HEK293 (cell line): ENCODE data around the gene ERBIN.

Experiments used
- CTCF ChIA-PET: fragments of 350-600 bp; formaldehyde crosslinking; extraction: SDS; loops from one replicate; lab custom pipeline; 2021; ENCODE audit warnings: antibody characterized with exemption; lab: Yijun Ruan, JAX
- POLR2A ChIA-PET: fragments of 300-600 bp; formaldehyde crosslinking; extraction: SDS; loops from one replicate; lab custom pipeline; 2020; ENCODE audit warnings: antibody characterized with exemption, inconsistent platforms; lab: Yijun Ruan, JAX
- H3K27ac ChIP-seq: fragments of 200-500 bp; sonication (Bioruptor generic); 2 replicates; pipeline ENCODE4 v1.5.1; 2014; ENCODE audit warnings: low read depth, low read length, control low read depth, inconsistent platforms; ENCODE audit errors: extremely low read depth
- H3K36me3 ChIP-seq, 2 experiments: fragments of 200-500 bp in 1 of 2; sonication (Bioruptor generic) in 1 of 2; 1 replicate in 1 of 2; 2 replicates in 1 of 2; pipeline ENCODE4 v1.5.1; 2014 to 2017; ENCODE audit warnings: inconsistent platforms in 2 of 2, low read length in 2 of 2; ENCODE audit not compliant: control insufficient read depth in 2 of 2, insufficient read depth in 1 of 2
- H3K4me1 ChIP-seq: fragments of 200-500 bp; sonication (Bioruptor generic); 2 replicates; pipeline ENCODE4 v1.5.1; 2014; ENCODE audit warnings: mild to moderate bottlenecking, low read length, inconsistent platforms; ENCODE audit not compliant: control insufficient read depth, insufficient read depth
- H3K4me3 ChIP-seq: 2 replicates; pipeline ENCODE4 v1.5.1; 2011; ENCODE audit warnings: low read depth, mild to moderate bottlenecking, control low read depth, low read length, moderate library complexity
- H3K9me3 ChIP-seq: fragments of 200-500 bp; sonication (Bioruptor generic); 2 replicates; pipeline ENCODE4 v1.5.1; 2014; ENCODE audit warnings: low read depth, low read length, inconsistent platforms; ENCODE audit not compliant: control insufficient read depth, insufficient read depth
- GLI2 ChIP-seq: fragments of 450-650 bp; formaldehyde crosslinking; IDR thresholded peaks from 2 replicates; pipeline ENCODE4; 2017; ENCODE audit warnings: missing biosample characterization, missing genetic modification characterization, low read depth, borderline replicate concordance
- ZBTB11 ChIP-seq: fragments of 450-650 bp; formaldehyde crosslinking; conservative IDR thresholded peaks from 2 replicates; pipeline ENCODE4 v1.5.1; 2016; ENCODE audit warnings: low read depth, missing biosample characterization, missing genetic modification characterization
- ZNF24 ChIP-seq: fragments of 450-650 bp; formaldehyde crosslinking; IDR thresholded peaks from 2 replicates; pipeline ENCODE4 v1.5.1; 2016; ENCODE audit warnings: missing biosample characterization, missing genetic modification characterization
- ZNF274 ChIP-seq, 2 experiments: fragments of 200-500 bp in 1 of 2; fragments of 450-650 bp in 1 of 2; sonication (Bioruptor generic) in 1 of 2; formaldehyde crosslinking in 1 of 2; IDR thresholded peaks; 2 replicates each; pipeline versions ENCODE4 v1.5.1 to v1.6.1; 2014 to 2016; ENCODE audit warnings: borderline replicate concordance in 1 of 2, inconsistent platforms in 1 of 2, low read length in 1 of 2, missing biosample characterization in 1 of 2, missing genetic modification characterization in 1 of 2
- ZNF404 ChIP-seq: fragments of 450-650 bp; formaldehyde crosslinking; IDR thresholded peaks from 2 replicates; pipeline ENCODE4 v1.5.1; 2017; ENCODE audit warnings: missing biosample characterization, missing genetic modification characterization
- ZNF473 ChIP-seq: fragments of 450-650 bp; formaldehyde crosslinking; IDR thresholded peaks from 2 replicates; pipeline ENCODE4 v1.5.1; 2017; ENCODE audit warnings: missing biosample characterization, missing genetic modification characterization
- ZNF548 ChIP-seq: fragments of 450-650 bp; formaldehyde crosslinking; IDR thresholded peaks from 2 replicates; pipeline ENCODE4 v1.5.1; 2016; ENCODE audit warnings: missing biosample characterization, missing genetic modification characterization
- ZNF629 ChIP-seq: fragments of 450-650 bp; formaldehyde crosslinking; IDR thresholded peaks from 2 replicates; pipeline ENCODE4 v1.5.1; 2017; ENCODE audit warnings: missing biosample characterization, missing genetic modification characterization
- TF ChIP-seq, protein P1 (sequence below): fragments of 450-650 bp; formaldehyde crosslinking; conservative IDR thresholded peaks from 2 replicates; pipeline ENCODE4 v1.5.1; 2016; ENCODE audit warnings: low read depth, missing biosample characterization, missing genetic modification characterization
- TF ChIP-seq, protein P2 (sequence below): fragments of 450-650 bp; formaldehyde crosslinking; IDR thresholded peaks from 2 replicates; pipeline ENCODE4 v1.5.1; 2016; ENCODE audit warnings: missing biosample characterization, missing genetic modification characterization
- TF ChIP-seq, protein P3 (sequence below): fragments of 450-650 bp; formaldehyde crosslinking; IDR thresholded peaks from 2 replicates; pipeline ENCODE4 v1.5.1; 2017; ENCODE audit warnings: missing biosample characterization, missing genetic modification characterization

Gene ERBIN

DNA sequence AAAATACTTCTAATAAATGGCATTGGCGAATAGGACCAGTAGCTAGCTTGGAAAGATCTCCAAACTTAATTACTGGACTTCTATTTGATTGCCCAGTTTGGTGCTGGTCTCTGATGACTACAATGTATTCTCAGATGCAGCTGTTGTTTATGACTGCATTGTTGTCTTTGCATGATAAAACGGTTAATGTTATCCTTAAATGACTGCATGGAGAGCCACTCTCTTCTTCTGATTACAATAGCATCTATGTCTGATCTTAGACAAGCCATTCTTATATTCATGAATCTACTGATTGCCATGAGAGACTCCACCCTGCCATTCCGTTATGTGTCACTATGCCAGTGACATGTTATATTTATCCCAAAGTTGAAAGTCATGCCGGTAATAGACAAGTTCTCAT, 42.9 kb upstream of the ERBIN start:
- Histone ChIP-seq H3K36me3 (no peaks in the 10 kb centered on the region), H3K4me1 (peaks cover 4% of the 10 kb centered on the region; the same call in 1 of the 2 replicates), H3K27ac (no peak overlapping the region)
- CTCF ChIA-PET, result no interaction called here
- POLR2A ChIA-PET, result no interaction called here
- TF ChIP-seq ZBTB11 (tag by site-specific recombination), result no peak
- TF ChIP-seq, all 188 proteins: peak for 0
- H3K9me3 ChIP-seq, result no peaks in the 10 kb centered on the region
- H3K4me3 ChIP-seq, result no peak overlapping the region

GRCh38 chr5:65886387-65886786, 40.0 kb upstream of the ERBIN start:
- CTCF ChIA-PET, result no interaction called here
- TF ChIP-seq ZNF24 (no peak), ZNF274 (IDR thresholded peaks at IDR 0.05; ENCODE audit: low read length) (no peak), ZNF274 (tag by site-specific recombination; IDR thresholded peaks at IDR 0.05; ENCODE audit: borderline replicate concordance) (no peak), ZNF473 (tag by site-specific recombination) (no peak), ZNF404 (no peak), ZNF548 (tag by site-specific recombination) (no peak), ZNF629 (no peak), GLI2 (tag by site-specific recombination) (no peak)
- TF ChIP-seq, protein P1, sequence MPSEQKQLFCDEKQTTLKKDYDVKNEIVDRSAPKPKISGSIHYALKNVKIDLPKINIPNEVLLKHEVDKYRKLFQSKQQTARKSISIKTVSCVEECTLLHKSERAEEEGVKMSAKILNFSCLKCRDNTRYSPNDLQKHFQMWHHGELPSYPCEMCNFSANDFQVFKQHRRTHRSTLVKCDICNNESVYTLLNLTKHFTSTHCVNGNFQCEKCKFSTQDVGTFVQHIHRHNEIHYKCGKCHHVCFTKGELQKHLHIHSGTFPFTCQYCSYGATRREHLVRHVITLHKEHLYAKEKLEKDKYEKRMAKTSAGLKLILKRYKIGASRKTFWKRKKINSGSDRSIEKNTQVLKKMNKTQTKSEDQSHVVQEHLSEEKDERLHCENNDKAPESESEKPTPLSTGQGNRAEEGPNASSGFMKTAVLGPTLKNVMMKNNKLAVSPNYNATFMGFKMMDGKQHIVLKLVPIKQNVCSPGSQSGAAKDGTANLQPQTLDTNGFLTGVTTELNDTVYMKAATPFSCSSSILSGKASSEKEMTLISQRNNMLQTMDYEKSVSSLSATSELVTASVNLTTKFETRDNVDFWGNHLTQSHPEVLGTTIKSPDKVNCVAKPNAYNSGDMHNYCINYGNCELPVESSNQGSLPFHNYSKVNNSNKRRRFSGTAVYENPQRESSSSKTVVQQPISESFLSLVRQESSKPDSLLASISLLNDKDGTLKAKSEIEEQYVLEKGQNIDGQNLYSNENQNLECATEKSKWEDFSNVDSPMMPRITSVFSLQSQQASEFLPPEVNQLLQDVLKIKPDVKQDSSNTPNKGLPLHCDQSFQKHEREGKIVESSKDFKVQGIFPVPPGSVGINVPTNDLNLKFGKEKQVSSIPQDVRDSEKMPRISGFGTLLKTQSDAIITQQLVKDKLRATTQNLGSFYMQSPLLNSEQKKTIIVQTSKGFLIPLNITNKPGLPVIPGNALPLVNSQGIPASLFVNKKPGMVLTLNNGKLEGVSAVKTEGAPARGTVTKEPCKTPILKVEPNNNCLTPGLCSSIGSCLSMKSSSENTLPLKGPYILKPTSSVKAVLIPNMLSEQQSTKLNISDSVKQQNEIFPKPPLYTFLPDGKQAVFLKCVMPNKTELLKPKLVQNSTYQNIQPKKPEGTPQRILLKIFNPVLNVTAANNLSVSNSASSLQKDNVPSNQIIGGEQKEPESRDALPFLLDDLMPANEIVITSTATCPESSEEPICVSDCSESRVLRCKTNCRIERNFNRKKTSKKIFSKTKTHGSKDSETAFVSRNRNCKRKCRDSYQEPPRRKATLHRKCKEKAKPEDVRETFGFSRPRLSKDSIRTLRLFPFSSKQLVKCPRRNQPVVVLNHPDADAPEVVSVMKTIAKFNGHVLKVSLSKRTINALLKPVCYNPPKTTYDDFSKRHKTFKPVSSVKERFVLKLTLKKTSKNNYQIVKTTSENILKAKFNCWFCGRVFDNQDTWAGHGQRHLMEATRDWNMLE (tag by site-specific recombination), result no peak
- TF ChIP-seq, protein P2, sequence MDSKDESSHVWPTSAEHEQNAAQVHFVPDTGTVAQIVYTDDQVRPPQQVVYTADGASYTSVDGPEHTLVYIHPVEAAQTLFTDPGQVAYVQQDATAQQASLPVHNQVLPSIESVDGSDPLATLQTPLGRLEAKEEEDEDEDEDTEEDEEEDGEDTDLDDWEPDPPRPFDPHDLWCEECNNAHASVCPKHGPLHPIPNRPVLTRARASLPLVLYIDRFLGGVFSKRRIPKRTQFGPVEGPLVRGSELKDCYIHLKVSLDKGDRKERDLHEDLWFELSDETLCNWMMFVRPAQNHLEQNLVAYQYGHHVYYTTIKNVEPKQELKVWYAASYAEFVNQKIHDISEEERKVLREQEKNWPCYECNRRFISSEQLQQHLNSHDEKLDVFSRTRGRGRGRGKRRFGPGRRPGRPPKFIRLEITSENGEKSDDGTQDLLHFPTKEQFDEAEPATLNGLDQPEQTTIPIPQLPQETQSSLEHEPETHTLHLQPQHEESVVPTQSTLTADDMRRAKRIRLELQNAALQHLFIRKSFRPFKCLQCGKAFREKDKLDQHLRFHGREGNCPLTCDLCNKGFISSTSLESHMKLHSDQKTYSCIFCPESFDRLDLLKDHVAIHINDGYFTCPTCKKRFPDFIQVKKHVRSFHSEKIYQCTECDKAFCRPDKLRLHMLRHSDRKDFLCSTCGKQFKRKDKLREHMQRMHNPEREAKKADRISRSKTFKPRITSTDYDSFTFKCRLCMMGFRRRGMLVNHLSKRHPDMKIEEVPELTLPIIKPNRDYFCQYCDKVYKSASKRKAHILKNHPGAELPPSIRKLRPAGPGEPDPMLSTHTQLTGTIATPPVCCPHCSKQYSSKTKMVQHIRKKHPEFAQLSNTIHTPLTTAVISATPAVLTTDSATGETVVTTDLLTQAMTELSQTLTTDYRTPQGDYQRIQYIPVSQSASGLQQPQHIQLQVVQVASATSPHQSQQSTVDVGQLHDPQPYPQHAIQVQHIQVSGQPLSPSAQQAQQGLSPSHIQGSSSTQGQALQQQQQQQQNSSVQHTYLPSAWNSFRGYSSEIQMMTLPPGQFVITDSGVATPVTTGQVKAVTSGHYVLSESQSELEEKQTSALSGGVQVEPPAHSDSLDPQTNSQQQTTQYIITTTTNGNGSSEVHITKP, result no peak
- TF ChIP-seq, protein P3, sequence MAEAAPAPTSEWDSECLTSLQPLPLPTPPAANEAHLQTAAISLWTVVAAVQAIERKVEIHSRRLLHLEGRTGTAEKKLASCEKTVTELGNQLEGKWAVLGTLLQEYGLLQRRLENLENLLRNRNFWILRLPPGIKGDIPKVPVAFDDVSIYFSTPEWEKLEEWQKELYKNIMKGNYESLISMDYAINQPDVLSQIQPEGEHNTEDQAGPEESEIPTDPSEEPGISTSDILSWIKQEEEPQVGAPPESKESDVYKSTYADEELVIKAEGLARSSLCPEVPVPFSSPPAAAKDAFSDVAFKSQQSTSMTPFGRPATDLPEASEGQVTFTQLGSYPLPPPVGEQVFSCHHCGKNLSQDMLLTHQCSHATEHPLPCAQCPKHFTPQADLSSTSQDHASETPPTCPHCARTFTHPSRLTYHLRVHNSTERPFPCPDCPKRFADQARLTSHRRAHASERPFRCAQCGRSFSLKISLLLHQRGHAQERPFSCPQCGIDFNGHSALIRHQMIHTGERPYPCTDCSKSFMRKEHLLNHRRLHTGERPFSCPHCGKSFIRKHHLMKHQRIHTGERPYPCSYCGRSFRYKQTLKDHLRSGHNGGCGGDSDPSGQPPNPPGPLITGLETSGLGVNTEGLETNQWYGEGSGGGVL (tag by site-specific recombination), result no peak
- TF ChIP-seq, all 188 proteins: peak for 0
- Histone ChIP-seq H3K9me3 (no peaks in the 10 kb centered on the region), H3K36me3 (no peaks in the 10 kb centered on the region), H3K27ac (no peak overlapping the region), H3K4me3 (no peak overlapping the region), H3K4me1 (no peaks in the 10 kb centered on the region)
- POLR2A ChIA-PET, result no interaction called here
